OCI-LY1 (cell line): Measurements from ENCODE around the gene ARPC5L.
A peak's percentile ranks its signal among the peaks of the same experiment; 100 is the strongest.

Source experiments
- H2AFZ ChIP-seq: fragments of 200-600 bp; sonication (generic), shearing (Covaris generic); 2 replicates; pipeline ENCODE4 v1.6.0; 2014; ENCODE audit warnings: antibody characterized with exemption, mild to moderate bottlenecking, low read length
- H3F3A ChIP-seq: fragments of 200-600 bp; sonication (generic), shearing (Covaris generic); 2 replicates; pipeline ENCODE4 v1.6.0; 2014; ENCODE audit warnings: mild to moderate bottlenecking, antibody characterized with exemption, low read length, moderate library complexity; ENCODE audit not compliant: insufficient read depth
- H3K27ac ChIP-seq: fragments of 200-600 bp; sonication (generic); 2 replicates; pipeline ENCODE4 v1.5.1; 2014; ENCODE audit warnings: low read length, mixed run types, mild to moderate bottlenecking, low read depth; ENCODE audit not compliant: poor library complexity, severe bottlenecking
- H3K27me3 ChIP-seq: fragments of 200-600 bp; sonication (generic); 2 replicates; pipeline ENCODE4 v1.6.0; 2014; ENCODE audit warnings: antibody characterized with exemption, mild to moderate bottlenecking, low read length, moderate library complexity; ENCODE audit not compliant: insufficient read depth
- H3K36me3 ChIP-seq: fragments of 200-600 bp; sonication (generic); 2 replicates; pipeline ENCODE4 v1.6.1; 2014; ENCODE audit warnings: mild to moderate bottlenecking, antibody characterized with exemption, low read length, moderate library complexity, mixed read lengths; ENCODE audit not compliant: insufficient read depth
- H3K4me1 ChIP-seq: fragments of 200-600 bp; sonication (generic); 2 replicates; pipeline ENCODE4 v1.5.1; 2014; ENCODE audit warnings: mild to moderate bottlenecking, low read length, moderate library complexity; ENCODE audit not compliant: insufficient read depth, severe bottlenecking
- H3K4me2 ChIP-seq: fragments of 200-600 bp; sonication (generic), shearing (Covaris generic); 2 replicates; pipeline ENCODE4 v1.6.1; 2014; ENCODE audit warnings: low read length
- H3K4me3 ChIP-seq: fragments of 200-600 bp; sonication (generic); 2 replicates; pipeline ENCODE4 v1.5.1; 2014; ENCODE audit warnings: low read length, low read depth, mild to moderate bottlenecking, mixed read lengths; ENCODE audit not compliant: poor library complexity, severe bottlenecking
- H3K79me2 ChIP-seq: fragments of 200-600 bp; shearing (Covaris generic); 2 replicates; pipeline ENCODE4 v1.6.1; 2016; ENCODE audit warnings: mixed run types, low read length, mixed read lengths; ENCODE audit not compliant: insufficient read depth
- H3K9ac ChIP-seq: fragments of 200-600 bp; sonication (generic), shearing (Covaris generic); 2 replicates; pipeline ENCODE4 v1.6.1; 2014; ENCODE audit warnings: mild to moderate bottlenecking, low read length, mixed read lengths
- H3K9me2 ChIP-seq: fragments of 200-600 bp; sonication (generic), shearing (Covaris generic); 2 replicates; pipeline ENCODE4 v1.6.1; 2014; ENCODE audit warnings: low read depth, mild to moderate bottlenecking, low read length, mixed read lengths
- H3K9me3 ChIP-seq: fragments of 200-600 bp; shearing (Covaris generic); 2 replicates; pipeline ENCODE4 v1.6.1; 2014; ENCODE audit warnings: low read length, mixed read lengths
- H4K20me1 ChIP-seq: fragments of 200-600 bp; sonication (generic), shearing (Covaris generic); 2 replicates; pipeline ENCODE4 v1.6.0; 2016; ENCODE audit warnings: mild to moderate bottlenecking, low read length; ENCODE audit not compliant: insufficient read depth
- EZH2 ChIP-seq: fragments of 200-600 bp; sonication (generic), shearing (Covaris generic); IDR thresholded peaks from 2 replicates; pipeline ENCODE4 v1.8.0; 2017; ENCODE audit warnings: borderline replicate concordance, mixed run types, mild to moderate bottlenecking, antibody characterized with exemption, low read length, moderate library complexity, mixed read lengths
- TF ChIP-seq, protein P1 (sequence below): fragments of 200-600 bp; sonication (generic), shearing (Covaris generic); IDR thresholded peaks from 2 replicates; pipeline ENCODE4 v1.5.1; 2017; ENCODE audit warnings: mild to moderate bottlenecking, antibody characterized with exemption, low read length, moderate library complexity, mixed read lengths

The ARPC5L gene

DNA sequence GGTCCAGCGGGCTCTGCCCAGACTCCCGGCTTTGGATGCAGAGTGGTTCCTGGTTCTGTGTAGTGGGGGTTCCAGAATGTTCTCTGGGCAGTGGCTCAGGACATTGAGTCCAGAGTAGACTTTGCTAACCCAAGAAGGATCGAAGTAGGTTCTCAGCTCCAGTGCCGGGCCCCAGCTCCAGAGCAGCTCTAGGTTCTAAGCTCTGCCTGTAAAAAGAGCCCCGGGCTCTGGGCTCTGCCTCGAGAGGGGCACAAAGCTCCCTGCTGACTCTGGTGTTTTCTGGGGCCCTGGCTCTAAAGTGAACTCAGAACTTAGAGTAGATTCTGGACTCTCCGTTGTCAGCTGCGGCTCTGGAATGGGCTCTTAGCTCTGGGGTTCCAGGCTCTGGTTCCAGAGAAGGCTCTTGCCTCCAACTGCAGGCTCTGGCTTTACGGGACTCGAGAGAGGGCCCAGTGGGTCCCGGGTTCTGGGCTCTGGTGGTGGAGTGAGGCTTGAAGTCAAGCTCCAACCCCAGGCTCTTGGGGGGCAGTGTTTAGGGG lies 8.3 kb upstream of the ARPC5L start:
- H2AFZ ChIP-seq: no peak overlapping the region
- no peaks in the 10 kb centered on the region for H4K20me1 ChIP-seq
- no peak overlapping the region; the same call in 1 of the 2 replicates for H3K9ac ChIP-seq
- H3K36me3 ChIP-seq: peaks cover 27% of the 10 kb centered on the region
- H3K27me3 ChIP-seq: no peaks in the 10 kb centered on the region; the same call in 1 of the 2 replicates
- H3K9me3 ChIP-seq: no peaks in the 10 kb centered on the region
- H3K4me2 ChIP-seq: peak overlapping the region; percentile 75
- H3K4me3 ChIP-seq: peak overlapping the region; percentile 44
- no peak overlapping the region for H3K27ac ChIP-seq
- no peaks in the 10 kb centered on the region for H3K79me2 ChIP-seq
- TF ChIP-seq EZH2: no peak
- TF ChIP-seq, protein P1, sequence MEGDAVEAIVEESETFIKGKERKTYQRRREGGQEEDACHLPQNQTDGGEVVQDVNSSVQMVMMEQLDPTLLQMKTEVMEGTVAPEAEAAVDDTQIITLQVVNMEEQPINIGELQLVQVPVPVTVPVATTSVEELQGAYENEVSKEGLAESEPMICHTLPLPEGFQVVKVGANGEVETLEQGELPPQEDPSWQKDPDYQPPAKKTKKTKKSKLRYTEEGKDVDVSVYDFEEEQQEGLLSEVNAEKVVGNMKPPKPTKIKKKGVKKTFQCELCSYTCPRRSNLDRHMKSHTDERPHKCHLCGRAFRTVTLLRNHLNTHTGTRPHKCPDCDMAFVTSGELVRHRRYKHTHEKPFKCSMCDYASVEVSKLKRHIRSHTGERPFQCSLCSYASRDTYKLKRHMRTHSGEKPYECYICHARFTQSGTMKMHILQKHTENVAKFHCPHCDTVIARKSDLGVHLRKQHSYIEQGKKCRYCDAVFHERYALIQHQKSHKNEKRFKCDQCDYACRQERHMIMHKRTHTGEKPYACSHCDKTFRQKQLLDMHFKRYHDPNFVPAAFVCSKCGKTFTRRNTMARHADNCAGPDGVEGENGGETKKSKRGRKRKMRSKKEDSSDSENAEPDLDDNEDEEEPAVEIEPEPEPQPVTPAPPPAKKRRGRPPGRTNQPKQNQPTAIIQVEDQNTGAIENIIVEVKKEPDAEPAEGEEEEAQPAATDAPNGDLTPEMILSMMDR: no peak
- H3K9me2 ChIP-seq: no peaks in the 10 kb centered on the region
- 0 out of 2 replicates have a peak, but pooled peaks cover 9% of the 10 kb centered on the region for H3F3A ChIP-seq
- H3K4me1 ChIP-seq: peaks cover 20% of the 10 kb centered on the region

DNA sequence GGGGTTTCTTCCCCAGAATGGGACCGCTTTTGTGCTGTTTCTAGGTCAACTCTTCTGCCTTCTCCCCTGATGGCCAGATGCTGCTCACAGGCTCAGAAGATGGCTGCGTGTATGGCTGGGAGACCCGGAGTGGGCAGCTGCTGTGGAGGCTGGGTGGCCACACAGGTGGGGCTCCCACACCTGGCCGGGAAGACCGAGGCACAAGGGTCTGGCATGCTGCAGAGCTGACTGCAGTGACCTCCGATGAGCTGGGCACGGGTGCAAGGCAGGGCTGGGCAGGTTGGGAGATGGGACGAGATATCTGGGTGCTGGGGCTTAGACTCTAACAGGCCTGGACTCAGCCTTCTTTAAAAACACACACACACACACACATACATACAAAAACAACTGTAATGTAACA lies 7.8 kb upstream of the ARPC5L start:
- no peak overlapping the region for H3K4me3 ChIP-seq
- H3K9me2 ChIP-seq: no peaks in the 10 kb centered on the region
- H3K36me3 ChIP-seq: peaks cover 32% of the 10 kb centered on the region
- H3K4me2 ChIP-seq: no peak overlapping the region
- H3F3A ChIP-seq: 0 out of 2 replicates have a peak, but pooled peaks cover 9% of the 10 kb centered on the region
- no peak overlapping the region for H2AFZ ChIP-seq
- no peak overlapping the region for H3K9ac ChIP-seq
- no peaks in the 10 kb centered on the region for H3K9me3 ChIP-seq
- H3K4me1 ChIP-seq: peaks cover 25% of the 10 kb centered on the region
- no peak for TF ChIP-seq EZH2
- TF ChIP-seq, protein P1: no peak
- H3K79me2 ChIP-seq: no peaks in the 10 kb centered on the region
- no peaks in the 10 kb centered on the region; the same call in 1 of the 2 replicates for H3K27me3 ChIP-seq
- no peaks in the 10 kb centered on the region for H4K20me1 ChIP-seq
- H3K27ac ChIP-seq: no peak overlapping the region

DNA sequence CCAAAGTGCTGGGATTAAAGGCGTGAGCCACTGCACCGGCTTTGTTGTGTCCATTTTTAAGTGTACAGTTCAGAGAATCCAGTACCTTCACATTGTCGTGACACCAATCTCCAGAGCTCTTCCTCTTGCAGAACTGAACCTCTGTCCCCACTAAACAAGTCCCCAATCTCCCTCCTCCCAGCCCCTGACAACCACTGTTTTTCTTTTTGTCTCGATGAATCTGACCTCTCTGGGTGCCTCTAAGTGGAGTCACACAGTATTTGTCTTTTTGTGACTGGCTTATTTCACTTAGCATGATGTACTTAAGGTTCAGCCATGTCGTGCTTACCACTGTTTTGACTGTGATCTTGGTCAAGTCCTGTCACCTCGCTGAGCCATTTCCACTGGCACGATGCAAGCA lies 7.1 kb upstream of the ARPC5L start:
- Histone ChIP-seq H3K4me1 (peaks cover 31% of the 10 kb centered on the region), H3F3A (0 out of 2 replicates have a peak, but pooled peaks cover 13% of the 10 kb centered on the region), H3K27ac (peak overlapping the region; percentile 33)

DNA sequence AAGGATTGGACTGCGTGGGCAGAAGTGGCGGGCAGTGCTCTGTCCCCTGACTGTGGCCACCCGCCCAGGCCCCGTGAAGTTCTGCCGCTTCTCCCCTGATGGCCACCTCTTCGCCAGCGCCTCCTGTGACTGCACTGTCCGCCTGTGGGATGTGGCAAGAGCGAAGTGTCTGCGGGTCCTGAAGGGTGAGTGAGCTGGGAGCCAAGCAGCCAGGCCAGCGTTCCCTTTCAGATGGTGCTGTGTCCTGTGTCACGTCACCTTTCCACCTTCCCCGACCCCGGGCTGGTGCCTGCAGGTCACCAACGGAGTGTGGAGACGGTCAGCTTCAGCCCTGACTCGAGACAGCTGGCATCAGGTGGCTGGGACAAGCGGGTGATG lies 6.4 kb upstream of the ARPC5L start:
- no peak overlapping the region for H3K9ac ChIP-seq
- no peaks in the 10 kb centered on the region for H3K9me3 ChIP-seq
- peaks cover 39% of the 10 kb centered on the region for H3K4me1 ChIP-seq
- peak overlapping the region; percentile 33 for H3K27ac ChIP-seq
- no peak overlapping the region for H3K4me3 ChIP-seq
- H3K27me3 ChIP-seq: no peaks in the 10 kb centered on the region; the same call in 1 of the 2 replicates
- no peak overlapping the region for H2AFZ ChIP-seq
- H4K20me1 ChIP-seq: no peaks in the 10 kb centered on the region
- H3K79me2 ChIP-seq: peaks cover 6% of the 10 kb centered on the region; the same call in 1 of the 2 replicates
- peaks cover 46% of the 10 kb centered on the region for H3K36me3 ChIP-seq
- no peaks in the 10 kb centered on the region for H3K9me2 ChIP-seq
- H3K4me2 ChIP-seq: no peak overlapping the region
- TF ChIP-seq, protein P1: no peak
- TF ChIP-seq EZH2: no peak
- 0 out of 2 replicates have a peak, but pooled peaks cover 19% of the 10 kb centered on the region for H3F3A ChIP-seq

More for the DNA sequence above, 7.1 kb upstream of the ARPC5L start:
- no peaks in the 10 kb centered on the region for H3K9me2 ChIP-seq
- H3K36me3 ChIP-seq: peaks cover 38% of the 10 kb centered on the region
- TF ChIP-seq EZH2: no peak
- H3K9ac ChIP-seq: no peak overlapping the region
- H3K4me3 ChIP-seq: no peak overlapping the region
- no peak overlapping the region for H2AFZ ChIP-seq
- H3K27me3 ChIP-seq: no peaks in the 10 kb centered on the region; the same call in 1 of the 2 replicates
- H4K20me1 ChIP-seq: no peaks in the 10 kb centered on the region
- no peak overlapping the region for H3K4me2 ChIP-seq
- no peaks in the 10 kb centered on the region for H3K79me2 ChIP-seq
- H3K9me3 ChIP-seq: no peaks in the 10 kb centered on the region
